Endothelial cell (in vitro differentiated cells): Measurements from ENCODE around the gene STX11. TPM values are rescaled to one million over a fixed set of nuclear protein-coding genes. Genes with fewer than 3 reads are reported as not detected.
A peak's percentile ranks its signal among the peaks of the same experiment; 100 is the strongest.

Source experiments
- DNase-seq: peaks from one replicate; pipeline ENCODE4 v3.0.0; 2021; ENCODE audit warnings: low spot score
- H3K27ac Mint-ChIP-seq: one replicate; pipeline ENCODE4 v1.8.0; 2021; ENCODE audit warnings: mixed read lengths, inconsistent platforms; ENCODE audit not compliant: unreplicated experiment
- H3K27me3 Mint-ChIP-seq: one replicate; pipeline ENCODE4 v1.8.0; 2021; ENCODE audit warnings: mild to moderate bottlenecking, moderate library complexity, mixed read lengths, inconsistent platforms; ENCODE audit not compliant: unreplicated experiment
- H3K36me3 Mint-ChIP-seq: one replicate; pipeline ENCODE4 v1.8.0; 2021; ENCODE audit warnings: mild to moderate bottlenecking, low read depth, mixed read lengths, inconsistent platforms; ENCODE audit not compliant: unreplicated experiment
- H3K4me1 Mint-ChIP-seq: one replicate; pipeline ENCODE4 v1.8.0; 2021; ENCODE audit warnings: mild to moderate bottlenecking, mixed read lengths, inconsistent platforms; ENCODE audit not compliant: unreplicated experiment
- H3K4me3 Mint-ChIP-seq: one replicate; pipeline ENCODE4 v1.8.0; 2021; ENCODE audit warnings: mild to moderate bottlenecking, mixed read lengths, inconsistent platforms; ENCODE audit not compliant: unreplicated experiment
- H3K9me3 Mint-ChIP-seq: one replicate; pipeline ENCODE4 v1.8.0; 2021; ENCODE audit warnings: mixed read lengths, inconsistent platforms; ENCODE audit not compliant: unreplicated experiment
- total RNA-seq: library from RNA; stranded (reverse); fragmentation: NEBNext Ultra II Directional; extraction: Animal tissue kit (Norgen Biotek cat#: 25700); gene quantifications from one replicate; pipeline ENCODE4 v1.2.1, GENCODE V29; 2021; ENCODE audit not compliant: unreplicated experiment
- TF ChIP-seq, protein P1 (sequence below): fragments of 200-600 bp; sonication (generic); IDR thresholded peaks from one replicate; pipeline ENCODE4 v1.5.0; 2021; ENCODE audit warnings: antibody characterized with exemption; ENCODE audit not compliant: unreplicated experiment

STX11 gene
- total RNA-seq, 1 donor from 2014 or later = not detected

GRCh38 chr6:144214029-144214428 is 63.7 kb downstream of the STX11 start:
- TF ChIP-seq, protein P1, sequence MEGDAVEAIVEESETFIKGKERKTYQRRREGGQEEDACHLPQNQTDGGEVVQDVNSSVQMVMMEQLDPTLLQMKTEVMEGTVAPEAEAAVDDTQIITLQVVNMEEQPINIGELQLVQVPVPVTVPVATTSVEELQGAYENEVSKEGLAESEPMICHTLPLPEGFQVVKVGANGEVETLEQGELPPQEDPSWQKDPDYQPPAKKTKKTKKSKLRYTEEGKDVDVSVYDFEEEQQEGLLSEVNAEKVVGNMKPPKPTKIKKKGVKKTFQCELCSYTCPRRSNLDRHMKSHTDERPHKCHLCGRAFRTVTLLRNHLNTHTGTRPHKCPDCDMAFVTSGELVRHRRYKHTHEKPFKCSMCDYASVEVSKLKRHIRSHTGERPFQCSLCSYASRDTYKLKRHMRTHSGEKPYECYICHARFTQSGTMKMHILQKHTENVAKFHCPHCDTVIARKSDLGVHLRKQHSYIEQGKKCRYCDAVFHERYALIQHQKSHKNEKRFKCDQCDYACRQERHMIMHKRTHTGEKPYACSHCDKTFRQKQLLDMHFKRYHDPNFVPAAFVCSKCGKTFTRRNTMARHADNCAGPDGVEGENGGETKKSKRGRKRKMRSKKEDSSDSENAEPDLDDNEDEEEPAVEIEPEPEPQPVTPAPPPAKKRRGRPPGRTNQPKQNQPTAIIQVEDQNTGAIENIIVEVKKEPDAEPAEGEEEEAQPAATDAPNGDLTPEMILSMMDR = no peak
- H3K36me3 Mint-ChIP-seq = peaks cover 10% of the 10 kb centered on the region
- peaks cover 15% of the 10 kb centered on the region for H3K4me1 Mint-ChIP-seq
- DNase-seq = no peak
- H3K27ac Mint-ChIP-seq = no peak overlapping the region
- H3K27me3 Mint-ChIP-seq = peaks cover 26% of the 10 kb centered on the region
- no peak overlapping the region for H3K4me3 Mint-ChIP-seq
- H3K9me3 Mint-ChIP-seq = no peaks in the 10 kb centered on the region

DNA sequence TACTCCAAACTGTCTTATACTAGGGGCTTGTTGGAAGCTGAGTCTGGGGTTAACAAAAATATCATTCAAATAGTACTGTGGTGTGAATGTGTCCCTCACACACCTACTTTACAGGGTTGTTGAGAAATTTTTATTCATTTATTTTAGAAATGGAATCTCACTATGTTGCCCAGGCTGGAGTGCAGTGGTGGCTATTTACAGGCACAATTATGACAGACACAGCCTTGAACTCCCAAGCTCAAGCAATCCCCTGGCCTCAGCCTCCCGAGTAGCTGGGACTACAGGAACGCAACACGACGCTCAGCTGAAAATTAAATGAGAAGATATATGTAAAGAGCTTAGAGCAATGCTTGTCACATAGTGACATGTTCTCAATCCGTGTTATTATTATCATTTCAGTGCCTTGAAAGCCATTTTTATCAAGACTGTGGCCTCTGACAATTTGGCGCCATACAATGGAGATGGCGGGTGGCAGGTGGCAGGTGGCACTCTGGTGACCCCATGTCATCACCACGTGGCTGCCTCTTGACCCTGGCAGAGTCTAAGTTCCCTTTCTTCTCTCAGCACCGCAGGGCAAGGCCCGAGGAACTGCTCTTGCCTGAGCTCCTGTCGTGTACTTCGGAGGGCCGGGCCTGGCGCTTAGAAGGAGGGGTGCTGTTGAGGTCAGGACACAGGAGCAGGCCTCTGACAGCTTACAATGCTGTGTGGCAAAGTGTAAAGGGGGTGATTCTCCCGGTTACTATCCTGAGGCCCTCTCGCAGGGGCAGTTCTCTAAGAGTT is 64.5 kb downstream of the STX11 start:
- Mint-ChIP-seq H3K27ac (peak overlapping the region; percentile 89), H3K4me1 (peaks cover 15% of the 10 kb centered on the region), H3K9me3 (no peaks in the 10 kb centered on the region), H3K4me3 (peak overlapping the region; percentile 92), H3K27me3 (peaks cover 24% of the 10 kb centered on the region), H3K36me3 (peaks cover 10% of the 10 kb centered on the region)
- TF ChIP-seq, protein P1 = no peak
- no peak for DNase-seq

- no peaks in the 10 kb centered on the region for H3K9me3 Mint-ChIP-seq
- DNase-seq = no peak
- TF ChIP-seq, protein P1 = no peak
Observed at GRCh38 chr6:144215402-144215931, 65.2 kb downstream of the STX11 start.

GRCh38 chr6:144215932-144216667 is 65.8 kb downstream of the STX11 start:
- Mint-ChIP-seq H3K4me1 (peaks cover 15% of the 10 kb centered on the region), H3K27me3 (peaks cover 24% of the 10 kb centered on the region), H3K36me3 (peaks cover 10% of the 10 kb centered on the region), H3K27ac (peak overlapping the region; percentile 97), H3K9me3 (no peaks in the 10 kb centered on the region), H3K4me3 (peak overlapping the region; percentile 92)
- TF ChIP-seq, protein P1 = peak; percentile 75
- DNase-seq = peak; percentile 95

More at GRCh38 chr6:144215402-144215931, 65.2 kb downstream of the STX11 start:
- peaks cover 24% of the 10 kb centered on the region for H3K27me3 Mint-ChIP-seq
- peak overlapping the region; percentile 89 for H3K27ac Mint-ChIP-seq
- peaks cover 10% of the 10 kb centered on the region for H3K36me3 Mint-ChIP-seq
- peak overlapping the region; percentile 92 for H3K4me3 Mint-ChIP-seq
- peaks cover 15% of the 10 kb centered on the region for H3K4me1 Mint-ChIP-seq
